Measurements from ENCODE around the gene C1orf141. TPM values are rescaled to one million over a fixed set of nuclear protein-coding genes. Genes with fewer than 3 reads are reported as not detected.
A peak's percentile ranks its signal among the peaks of the same experiment; 100 is the strongest.

C1orf141 gene
- total RNA-seq, 1 donor from 2014 or later, result not detected

GRCh38 chr1:67118191-67118590, 16.6 kb downstream of the C1orf141 start:
- peaks cover 4% of the 10 kb centered on the region for H3K4me1 Mint-ChIP-seq
- ATAC-seq (ENCODE audit: low read depth) (no peak), DNase-seq (no peak)
- intact Hi-C loops (cut with micrococcal nuclease), result loop anchor here (10.0 kb wide), 2 partner anchors 217 to 567 kb away; partner anchors contain the start of gene GADD45A
- CTCF ChIA-PET, result no interaction called here
- H3K27me3 Mint-ChIP-seq, result no peaks in the 10 kb centered on the region
- TF ChIP-seq CTCF (IDR thresholded peaks at IDR 0.05), result no peak
- no peaks in the 10 kb centered on the region for H3K36me3 Mint-ChIP-seq (ENCODE audit: low read depth)
- no peaks in the 10 kb centered on the region for H3K9me3 Mint-ChIP-seq
- POLR2A ChIA-PET, result no interaction called here
- H3K27ac Mint-ChIP-seq, result no peak overlapping the region
- no peak overlapping the region for H3K4me3 Mint-ChIP-seq

- no peaks in the 10 kb centered on the region for H3K9me3 Mint-ChIP-seq
- peaks cover 37% of the 10 kb centered on the region for H3K4me1 Mint-ChIP-seq
- intact Hi-C loops (cut with micrococcal nuclease), result loop anchor here (5.0 to 10.0 kb wide), 3 partner anchors 221 to 571 kb away; partner anchors contain the start of genes GADD45A and SERBP1
- H3K27me3 Mint-ChIP-seq, result no peaks in the 10 kb centered on the region
- no peaks in the 10 kb centered on the region for H3K36me3 Mint-ChIP-seq (ENCODE audit: low read depth)
- no peak overlapping the region for H3K4me3 Mint-ChIP-seq
- no peak for TF ChIP-seq CTCF (IDR thresholded peaks at IDR 0.05)
- ChIA-PET CTCF (no interaction called here), POLR2A (interaction anchor here (1.0 kb wide), 1 partner anchor 61 kb away, joined by 4 read pairs; the partner anchor contains the start of gene SLC35D1)
- H3K27ac Mint-ChIP-seq, result no peak overlapping the region
- ATAC-seq (ENCODE audit: low read depth) (no peak), DNase-seq (no peak)
Observed at GRCh38 chr1:67114162-67114561, 20.6 kb downstream of the C1orf141 start.

GRCh38 chr1:67110352-67110751, 24.4 kb downstream of the C1orf141 start:
- POLR2A ChIA-PET, result no interaction called here
- Mint-ChIP-seq H3K27ac (peak overlapping the region; percentile 76), H3K9me3 (no peaks in the 10 kb centered on the region), H3K4me3 (peak overlapping the region; percentile 58), H3K36me3 (ENCODE audit: low read depth) (no peaks in the 10 kb centered on the region), H3K27me3 (no peaks in the 10 kb centered on the region), H3K4me1 (peaks cover 41% of the 10 kb centered on the region)
- TF ChIP-seq CTCF (IDR thresholded peaks at IDR 0.05), result no peak
- intact Hi-C loops (cut with micrococcal nuclease), result loop anchor here (1.0 to 10.0 kb wide), 4 partner anchors 56 to 574 kb away; partner anchors contain the start of genes GADD45A, SERBP1 and SLC35D1
- ATAC-seq (ENCODE audit: low read depth), result peak; percentile 60
- no peak for DNase-seq
- CTCF ChIA-PET, result no interaction called here

GRCh38 chr1:67105508-67105907, 29.3 kb downstream of the C1orf141 start:
- intact Hi-C loops (cut with micrococcal nuclease), result no loop called here
- no peak for TF ChIP-seq CTCF (IDR thresholded peaks at IDR 0.05)
- H3K4me3 Mint-ChIP-seq, result no peak overlapping the region
- no peaks in the 10 kb centered on the region for H3K36me3 Mint-ChIP-seq (ENCODE audit: low read depth)
- no peaks in the 10 kb centered on the region for H3K9me3 Mint-ChIP-seq
- CTCF ChIA-PET, result no interaction called here
- no peak for ATAC-seq (ENCODE audit: low read depth)
- no peaks in the 10 kb centered on the region for H3K27me3 Mint-ChIP-seq
- POLR2A ChIA-PET, result no interaction called here
- H3K4me1 Mint-ChIP-seq, result peaks cover 16% of the 10 kb centered on the region
- DNase-seq, result no peak
- no peak overlapping the region for H3K27ac Mint-ChIP-seq

- Mint-ChIP-seq H3K9me3 (no peaks in the 10 kb centered on the region), H3K36me3 (ENCODE audit: low read depth) (no peaks in the 10 kb centered on the region), H3K27me3 (no peaks in the 10 kb centered on the region), H3K4me3 (no peak overlapping the region), H3K4me1 (peaks cover 3% of the 10 kb centered on the region), H3K27ac (no peak overlapping the region)
- TF ChIP-seq CTCF (IDR thresholded peaks at IDR 0.05), result no peak
- POLR2A ChIA-PET, result no interaction called here
- CTCF ChIA-PET, result no interaction called here
- intact Hi-C loops (cut with micrococcal nuclease), result no loop called here
- DNase-seq, result no peak
- ATAC-seq (ENCODE audit: low read depth), result no peak
Observed at GRCh38 chr1:67103548-67103947, 31.2 kb downstream of the C1orf141 start.
